ENCODE data around the gene SH3GLB2. TPM values are rescaled to one million over a fixed set of nuclear protein-coding genes. Genes with fewer than 3 reads are reported as not detected.
A peak's percentile ranks its signal among the peaks of the same experiment; 100 is the strongest.

SH3GLB2 gene
- polyA plus RNA-seq, 2 of the 4 experiments (the other 2 are of a cell fraction), result 28.3 to 42.6 TPM

DNA sequence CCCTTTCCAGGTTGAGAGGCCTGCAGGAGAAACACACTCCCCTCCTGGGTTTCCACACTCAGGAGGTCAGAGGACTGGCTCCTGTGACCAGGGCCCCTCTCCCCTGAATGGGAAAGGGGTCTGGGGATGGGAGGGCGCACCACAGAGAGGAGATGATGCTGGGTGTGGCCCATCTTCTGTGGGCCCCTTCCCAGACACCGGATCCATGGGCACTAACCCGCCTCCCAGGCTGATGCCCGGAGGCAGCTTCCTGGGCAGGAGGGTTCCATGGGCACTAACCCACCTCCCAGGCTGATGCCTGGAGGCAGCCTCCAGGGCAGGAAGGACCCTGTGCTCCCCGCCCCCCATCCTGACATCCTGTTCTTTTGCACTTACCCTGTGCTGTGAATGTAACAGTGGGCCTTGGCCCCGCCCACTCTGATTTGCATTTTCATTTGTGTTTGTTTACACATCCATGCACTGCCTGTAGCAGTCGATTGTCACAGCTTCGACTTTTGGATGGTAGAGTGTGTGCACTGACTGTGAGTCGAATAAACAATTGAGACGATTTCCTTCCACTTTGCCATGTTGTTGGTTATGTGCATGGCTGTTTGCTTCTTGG is 43.5 kb upstream of the SH3GLB2 start:
- 77% methylated on average over 7 of the region's 10 CpGs for WGBS (ENCODE audit: missing lambda C conversion rate)
- no peaks in the 10 kb centered on the region for H3K9me3 ChIP-seq
- FAIRE-seq, result no peak
- no peaks in the 10 kb centered on the region for H3K4me1 ChIP-seq
- no peak overlapping the region for H3K27ac ChIP-seq
- no peak for DNase-seq (ENCODE audit: low read depth in 1 of 2, low spot score in 1 of 2)
- CTCF ChIA-PET, result interaction anchor here (0.6 to 1.5 kb wide), 3 partner anchors 43 to 1780 kb away, joined by 3 to 5 read pairs (median 5); partner anchors contain the start of gene SH3GLB2
- POLR2A ChIA-PET, result no interaction called here
- no peak overlapping the region for H3K4me3 ChIP-seq
- TF ChIP-seq ZSCAN20 (CRISPR knock-in tag; IDR thresholded peaks at IDR 0.05) (no peak), NPAS2 (CRISPR knock-in tag; IDR thresholded peaks at IDR 0.05; ENCODE audit: borderline replicate concordance) (no peak), MYC (IDR thresholded peaks at IDR 0.05; ENCODE audit: borderline replicate concordance, low read length) (no peak), BHLHE40 (IDR thresholded peaks at IDR 0.05; ENCODE audit: low read depth, low read length) (no peak), CTCF (IDR thresholded peaks at IDR 0.05) (no peak), ZFP36 (IDR thresholded peaks at IDR 0.05; ENCODE audit: borderline replicate concordance, partially characterized antibody) (no peak), SMC3 (IDR thresholded peaks at IDR 0.05) (no peak), HEYL (CRISPR knock-in tag; IDR thresholded peaks at IDR 0.05) (no peak), EP300 (IDR thresholded peaks at IDR 0.05) (no peak)
- TF ChIP-seq, protein P1, sequence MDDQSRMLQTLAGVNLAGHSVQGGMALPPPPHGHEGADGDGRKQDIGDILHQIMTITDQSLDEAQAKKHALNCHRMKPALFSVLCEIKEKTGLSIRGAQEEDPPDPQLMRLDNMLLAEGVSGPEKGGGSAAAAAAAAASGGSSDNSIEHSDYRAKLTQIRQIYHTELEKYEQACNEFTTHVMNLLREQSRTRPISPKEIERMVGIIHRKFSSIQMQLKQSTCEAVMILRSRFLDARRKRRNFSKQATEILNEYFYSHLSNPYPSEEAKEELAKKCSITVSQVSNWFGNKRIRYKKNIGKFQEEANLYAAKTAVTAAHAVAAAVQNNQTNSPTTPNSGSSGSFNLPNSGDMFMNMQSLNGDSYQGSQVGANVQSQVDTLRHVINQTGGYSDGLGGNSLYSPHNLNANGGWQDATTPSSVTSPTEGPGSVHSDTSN (IDR thresholded peaks at IDR 0.05), result no peak
- no peak overlapping the region for H3K4me2 ChIP-seq
- ATAC-seq, result no peak

DNA sequence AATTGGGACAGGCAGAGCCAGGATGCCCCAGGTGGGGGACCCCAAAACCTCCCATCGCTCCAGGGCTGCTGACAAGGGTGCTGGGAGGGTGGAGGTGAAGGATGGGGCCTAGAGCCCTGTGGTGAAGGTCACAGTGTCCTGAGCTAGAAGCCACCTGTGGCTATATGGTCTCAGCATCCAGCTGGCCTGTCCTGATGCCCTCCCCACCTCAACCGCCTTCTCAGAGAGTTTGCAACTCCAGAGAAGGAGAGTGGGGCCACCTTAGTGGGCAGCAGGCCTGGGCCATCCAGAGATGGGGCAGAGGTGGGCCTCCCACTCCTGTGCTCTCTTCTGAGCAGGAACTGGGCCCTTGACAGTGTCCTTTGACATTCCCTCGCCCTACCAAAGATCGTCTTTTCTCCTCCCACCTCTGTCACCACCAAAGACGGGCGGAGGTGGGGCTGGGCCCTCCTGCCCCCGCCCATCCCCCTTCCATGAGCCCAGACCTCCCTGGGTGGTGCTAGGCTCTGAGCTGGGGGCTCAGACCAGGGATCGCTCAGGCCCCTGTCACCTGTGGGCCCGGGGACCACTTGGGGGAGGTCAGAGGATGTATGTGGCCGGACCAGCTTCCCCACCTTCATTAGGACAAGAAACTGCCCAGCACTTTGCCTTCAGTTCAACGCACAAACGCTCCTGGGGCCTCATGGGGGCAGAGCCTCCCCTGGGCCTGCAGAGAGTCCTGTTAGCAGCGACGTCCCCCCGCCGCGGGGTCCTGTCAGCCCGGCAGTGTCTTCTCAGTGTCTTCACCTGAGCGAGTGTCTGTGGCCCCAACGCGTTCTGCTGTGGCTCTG is 42.8 kb upstream of the SH3GLB2 start:
- no peak for FAIRE-seq
- Histone ChIP-seq H3K27ac (no peak overlapping the region), H3K4me3 (no peak overlapping the region), H3K4me1 (no peaks in the 10 kb centered on the region), H3K9me3 (no peaks in the 10 kb centered on the region), H3K4me2 (no peak overlapping the region)
- no peak for DNase-seq (ENCODE audit: low read depth in 1 of 2, low spot score in 1 of 2)
- no peak for TF ChIP-seq RCOR1 (IDR thresholded peaks at IDR 0.05; ENCODE audit: low read depth, low read length)
- no peak for TF ChIP-seq CHD2 (IDR thresholded peaks at IDR 0.05; ENCODE audit: low read length, partially characterized antibody)
- no peak for TF ChIP-seq PHF8 (IDR thresholded peaks at IDR 0.05; ENCODE audit: borderline replicate concordance, low read depth)
- TF ChIP-seq EHMT2 (IDR thresholded peaks at IDR 0.05; ENCODE audit: low read depth), result no peak
- TF ChIP-seq HDAC2 (IDR thresholded peaks at IDR 0.05), result no peak
- TF ChIP-seq NFE2L2 (conservative IDR thresholded peaks at IDR 0.05; ENCODE audit: low read length), result no peak
- no peak for TF ChIP-seq ESRRA (IDR thresholded peaks at IDR 0.05; ENCODE audit: borderline replicate concordance, low read length)
- TF ChIP-seq POLR2AphosphoS2 (conservative IDR thresholded peaks at IDR 0.05; ENCODE audit: low read length), result no peak
- TF ChIP-seq POLR2A (IDR thresholded peaks at IDR 0.05; ENCODE audit: low read length), result no peak
- no peak for TF ChIP-seq MAFK (IDR thresholded peaks at IDR 0.05; ENCODE audit: partially characterized antibody)
- no peak for TF ChIP-seq SMC3 (IDR thresholded peaks at IDR 0.05)
- no peak for TF ChIP-seq HOXB5 (CRISPR knock-in tag; IDR thresholded peaks at IDR 0.05)
- TF ChIP-seq FOSB (CRISPR knock-in tag; IDR thresholded peaks at IDR 0.05), result no peak
- TF ChIP-seq, protein P2, sequence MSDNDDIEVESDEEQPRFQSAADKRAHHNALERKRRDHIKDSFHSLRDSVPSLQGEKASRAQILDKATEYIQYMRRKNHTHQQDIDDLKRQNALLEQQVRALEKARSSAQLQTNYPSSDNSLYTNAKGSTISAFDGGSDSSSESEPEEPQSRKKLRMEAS (IDR thresholded peaks at IDR 0.05), result no peak
- TF ChIP-seq, protein P1 (IDR thresholded peaks at IDR 0.05), result no peak
- no peak for TF ChIP-seq FOSL2 (IDR thresholded peaks at IDR 0.05)
- TF ChIP-seq FOSL2 (CRISPR knock-in tag; IDR thresholded peaks at IDR 0.05), result no peak
- TF ChIP-seq JUN (IDR thresholded peaks at IDR 0.05), result no peak
- 83% methylated on average over 17 of the region's 21 CpGs for WGBS (ENCODE audit: missing lambda C conversion rate)
- 0 out of 6 replicates have a peak, but pooled peaks of 1 of the 2 experiments have one; percentile 8 for ATAC-seq
- ChIA-PET CTCF (interaction anchor here (0.9 to 1.5 kb wide), 3 partner anchors 27 to 540 kb away, joined by 3 to 5 read pairs (median 3); partner anchors contain the start of gene SH3GLB2), POLR2A (no interaction called here)
